ENCODE data around the gene ALPK3.

ALPK3 gene

GRCh38 chr15:84899750-84900149, 82.6 kb downstream of the ALPK3 start:
- WGBS, result 92% methylated on average over 7 of the region's 7 CpGs
- Histone ChIP-seq H3K27me3 (ENCODE audit: insufficient read depth, low read length) (no peaks in the 10 kb centered on the region), H3K9me3 (ENCODE audit: insufficient read depth, low read depth, low read length) (0 out of 2 replicates have a peak, but pooled peaks cover 4% of the 10 kb centered on the region), H3K9ac (ENCODE audit: low read depth, low read length) (no peak overlapping the region), H3K4me1 (ENCODE audit: insufficient read depth, low read length) (no peaks in the 10 kb centered on the region), H3K27ac (ENCODE audit: low read depth, low read length) (no peak overlapping the region), H3K36me3 (ENCODE audit: insufficient read depth, low read length) (no peaks in the 10 kb centered on the region), H3K4me3 (ENCODE audit: low read length) (no peak overlapping the region)

- no peak overlapping the region for H3K4me3 ChIP-seq (ENCODE audit: low read length)
- no peaks in the 10 kb centered on the region for H3K36me3 ChIP-seq (ENCODE audit: insufficient read depth, low read length)
- no peak overlapping the region for H3K27ac ChIP-seq (ENCODE audit: low read depth, low read length)
- no peaks in the 10 kb centered on the region for H3K27me3 ChIP-seq (ENCODE audit: insufficient read depth, low read length)
- no peak overlapping the region for H3K9ac ChIP-seq (ENCODE audit: low read depth, low read length)
- 0 out of 2 replicates have a peak, but pooled peaks cover 4% of the 10 kb centered on the region for H3K9me3 ChIP-seq (ENCODE audit: insufficient read depth, low read depth, low read length)
- H3K4me1 ChIP-seq (ENCODE audit: insufficient read depth, low read length), result no peaks in the 10 kb centered on the region
- no CpG with 5 or more reads among the region's 2 CpGs for WGBS
Observed at GRCh38 chr15:84901540-84901939, 84.4 kb downstream of the ALPK3 start.

- Histone ChIP-seq H3K4me1 (ENCODE audit: insufficient read depth, low read length) (no peaks in the 10 kb centered on the region), H3K27ac (ENCODE audit: low read depth, low read length) (no peak overlapping the region), H3K27me3 (ENCODE audit: insufficient read depth, low read length) (no peaks in the 10 kb centered on the region), H3K9me3 (ENCODE audit: insufficient read depth, low read depth, low read length) (0 out of 2 replicates have a peak, but pooled peaks cover 4% of the 10 kb centered on the region), H3K9ac (ENCODE audit: low read depth, low read length) (no peak overlapping the region), H3K36me3 (ENCODE audit: insufficient read depth, low read length) (no peaks in the 10 kb centered on the region), H3K4me3 (ENCODE audit: low read length) (no peak overlapping the region)
- 86% methylated on average over 2 of the region's 2 CpGs for whole genome bisulfite sequencing
Observed at GRCh38 chr15:84903751-84904150, 86.6 kb downstream of the ALPK3 start.

- Histone ChIP-seq H3K27me3 (ENCODE audit: insufficient read depth, low read length) (no peaks in the 10 kb centered on the region), H3K27ac (ENCODE audit: low read depth, low read length) (no peak overlapping the region), H3K4me3 (ENCODE audit: low read length) (no peak overlapping the region), H3K4me1 (ENCODE audit: insufficient read depth, low read length) (no peaks in the 10 kb centered on the region), H3K9me3 (ENCODE audit: insufficient read depth, low read depth, low read length) (0 out of 2 replicates have a peak, but pooled peaks cover 4% of the 10 kb centered on the region), H3K36me3 (ENCODE audit: insufficient read depth, low read length) (no peaks in the 10 kb centered on the region), H3K9ac (ENCODE audit: low read depth, low read length) (no peak overlapping the region)
- WGBS, result 95% methylated on average over 2 of the region's 2 CpGs
Observed at GRCh38 chr15:84904419-84904818, 87.3 kb downstream of the ALPK3 start.

- Histone ChIP-seq H3K9ac (ENCODE audit: low read depth, low read length) (no peak overlapping the region), H3K27ac (ENCODE audit: low read depth, low read length) (no peak overlapping the region), H3K4me1 (ENCODE audit: insufficient read depth, low read length) (no peaks in the 10 kb centered on the region), H3K27me3 (ENCODE audit: insufficient read depth, low read length) (no peaks in the 10 kb centered on the region), H3K36me3 (ENCODE audit: insufficient read depth, low read length) (no peaks in the 10 kb centered on the region), H3K4me3 (ENCODE audit: low read length) (no peak overlapping the region), H3K9me3 (ENCODE audit: insufficient read depth, low read depth, low read length) (0 out of 2 replicates have a peak, but pooled peaks cover 4% of the 10 kb centered on the region)
- 91% methylated on average over 15 of the region's 15 CpGs for WGBS
Observed at GRCh38 chr15:84905016-84905916, 88.1 kb downstream of the ALPK3 start.

GRCh38 chr15:84907731-84908130, 90.6 kb downstream of the ALPK3 start:
- H3K9ac ChIP-seq (ENCODE audit: low read depth, low read length), result no peak overlapping the region

GRCh38 chr15:84908564-84908963, 91.4 kb downstream of the ALPK3 start:
- Histone ChIP-seq H3K4me1 (ENCODE audit: insufficient read depth, low read length) (no peaks in the 10 kb centered on the region), H3K9me3 (ENCODE audit: insufficient read depth, low read depth, low read length) (no peaks in the 10 kb centered on the region), H3K9ac (ENCODE audit: low read depth, low read length) (no peak overlapping the region), H3K27me3 (ENCODE audit: insufficient read depth, low read length) (no peaks in the 10 kb centered on the region), H3K36me3 (ENCODE audit: insufficient read depth, low read length) (no peaks in the 10 kb centered on the region), H3K27ac (ENCODE audit: low read depth, low read length) (no peak overlapping the region), H3K4me3 (ENCODE audit: low read length) (no peak overlapping the region)
- WGBS, result 63% methylated on average over 13 of the region's 13 CpGs

More at GRCh38 chr15:84907731-84908130, 90.6 kb downstream of the ALPK3 start:
- H3K4me1 ChIP-seq (ENCODE audit: insufficient read depth, low read length), result no peaks in the 10 kb centered on the region
- H3K4me3 ChIP-seq (ENCODE audit: low read length), result no peak overlapping the region
- no peaks in the 10 kb centered on the region for H3K27me3 ChIP-seq (ENCODE audit: insufficient read depth, low read length)
- 90% methylated on average over 4 of the region's 4 CpGs for WGBS
- H3K27ac ChIP-seq (ENCODE audit: low read depth, low read length), result no peak overlapping the region
- H3K36me3 ChIP-seq (ENCODE audit: insufficient read depth, low read length), result no peaks in the 10 kb centered on the region
- no peaks in the 10 kb centered on the region for H3K9me3 ChIP-seq (ENCODE audit: insufficient read depth, low read depth, low read length)

- Histone ChIP-seq H3K4me3 (ENCODE audit: low read length) (no peak overlapping the region), H3K9me3 (ENCODE audit: insufficient read depth, low read depth, low read length) (no peaks in the 10 kb centered on the region), H3K9ac (ENCODE audit: low read depth, low read length) (no peak overlapping the region), H3K27ac (ENCODE audit: low read depth, low read length) (no peak overlapping the region), H3K27me3 (ENCODE audit: insufficient read depth, low read length) (no peaks in the 10 kb centered on the region), H3K4me1 (ENCODE audit: insufficient read depth, low read length) (no peaks in the 10 kb centered on the region), H3K36me3 (ENCODE audit: insufficient read depth, low read length) (no peaks in the 10 kb centered on the region)
- 66% methylated on average over 3 of the region's 3 CpGs for WGBS
Observed at GRCh38 chr15:84909029-84909428, 91.9 kb downstream of the ALPK3 start.

GRCh38 chr15:84909782-84910181, 92.6 kb downstream of the ALPK3 start:
- H3K9me3 ChIP-seq (ENCODE audit: insufficient read depth, low read depth, low read length), result no peaks in the 10 kb centered on the region
- no peak overlapping the region for H3K9ac ChIP-seq (ENCODE audit: low read depth, low read length)
- no peaks in the 10 kb centered on the region for H3K36me3 ChIP-seq (ENCODE audit: insufficient read depth, low read length)
- no peaks in the 10 kb centered on the region for H3K27me3 ChIP-seq (ENCODE audit: insufficient read depth, low read length)
- peaks cover 3% of the 10 kb centered on the region; the same call in 1 of the 2 replicates for H3K4me1 ChIP-seq (ENCODE audit: insufficient read depth, low read length)
- H3K27ac ChIP-seq (ENCODE audit: low read depth, low read length), result no peak overlapping the region
- 89% methylated on average over 4 of the region's 4 CpGs for WGBS
- no peak overlapping the region for H3K4me3 ChIP-seq (ENCODE audit: low read length)

- H3K27me3 ChIP-seq (ENCODE audit: insufficient read depth, low read length), result no peaks in the 10 kb centered on the region
- 95% methylated on average over 17 of the region's 17 CpGs for WGBS
- no peak overlapping the region for H3K4me3 ChIP-seq (ENCODE audit: low read length)
- H3K9me3 ChIP-seq (ENCODE audit: insufficient read depth, low read depth, low read length), result no peaks in the 10 kb centered on the region
- H3K27ac ChIP-seq (ENCODE audit: low read depth, low read length), result no peak overlapping the region
- H3K4me1 ChIP-seq (ENCODE audit: insufficient read depth, low read length), result peaks cover 9% of the 10 kb centered on the region; the same call in 1 of the 2 replicates
- no peaks in the 10 kb centered on the region for H3K36me3 ChIP-seq (ENCODE audit: insufficient read depth, low read length)
- H3K9ac ChIP-seq (ENCODE audit: low read depth, low read length), result no peak overlapping the region
Observed at GRCh38 chr15:84910928-84911623, 93.9 kb downstream of the ALPK3 start.
